Panc1 (cell line): ENCODE data around the gene B4GALT1.

ENCODE experiments used
- CTCF ChIP-seq: fragments of 450-650 bp; IDR thresholded peaks from 2 replicates; pipeline ENCODE4 v1.5.1; 2017; ENCODE audit warnings: mild to moderate bottlenecking
- POLR2AphosphoS5 ChIP-seq: IDR thresholded peaks from 2 replicates; pipeline ENCODE4 v1.6.1; 2012; ENCODE audit warnings: mild to moderate bottlenecking, low read depth, low read length, moderate library complexity
- TCF7L2 ChIP-seq: IDR thresholded peaks from 2 replicates; pipeline ENCODE4 v1.6.1; 2011; ENCODE audit warnings: mild to moderate bottlenecking, low read depth, low read length, inconsistent platforms

DNA sequence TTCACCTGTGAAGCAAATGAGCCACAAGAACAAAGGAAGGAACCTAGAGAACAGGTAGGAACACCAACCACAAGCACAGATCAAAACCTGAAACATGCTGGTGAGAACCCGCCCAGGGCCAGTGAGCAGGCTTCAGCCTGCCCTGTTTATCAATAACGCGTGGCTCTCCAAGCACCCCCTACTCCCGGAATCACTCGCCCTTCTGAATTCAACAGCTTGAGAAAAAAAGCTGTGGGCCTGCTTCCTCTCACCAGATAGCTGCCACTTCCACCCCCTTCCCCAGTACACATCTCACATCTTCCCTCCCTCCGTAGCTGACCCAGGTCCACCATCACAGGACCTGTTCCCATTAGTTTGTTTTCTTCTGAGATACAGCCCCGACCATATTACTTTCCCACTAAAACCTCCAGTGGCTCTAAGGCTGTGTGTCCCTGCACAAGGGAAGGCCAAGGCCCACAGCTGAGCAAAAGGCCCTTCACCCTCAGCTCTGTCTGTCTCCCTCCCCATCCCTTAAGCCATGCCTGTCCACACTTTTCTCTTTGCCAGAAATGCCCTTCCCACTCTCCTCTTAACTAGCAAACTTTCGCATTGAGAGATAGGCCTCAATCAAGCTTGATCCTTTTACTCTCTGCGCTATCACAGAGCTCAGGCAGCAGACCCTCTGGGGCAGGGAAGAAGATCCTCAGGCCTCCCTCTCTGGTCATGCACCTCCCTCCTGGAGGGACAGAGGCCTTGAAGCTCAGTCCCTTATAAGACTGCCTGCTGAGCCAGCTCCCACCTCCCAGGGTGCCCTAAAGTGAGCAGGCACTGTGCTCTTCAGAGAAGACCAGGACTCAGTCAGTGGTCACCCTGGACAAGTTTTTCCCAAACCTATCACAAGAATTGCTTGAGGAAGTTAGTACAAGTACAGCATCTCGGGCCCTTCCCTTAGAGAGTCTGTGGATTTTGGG is 30.1 kb downstream of the B4GALT1 start:
- TF ChIP-seq TCF7L2 (no peak), CTCF (no peak), POLR2AphosphoS5 (no peak)
